GM13976 (cell line): Measurements from ENCODE around the gene KCNJ6.

Experiments used
- DNase-seq: peaks from one replicate; pipeline ENCODE4 v3.0.0; 2012; ENCODE audit warnings: low spot score
- CTCF ChIP-seq: IDR thresholded peaks from 2 replicates; pipeline ENCODE4 v1.5.1; 2012; ENCODE audit warnings: borderline replicate concordance, mild to moderate bottlenecking; ENCODE audit not compliant: insufficient read depth; ENCODE audit errors: extremely low read depth, missing control alignments, control extremely low read depth
- in situ Hi-C: fragments of 300-500 bp; cut with MboI; formaldehyde crosslinking; loops from one replicate; pipeline ENCODE4 v1.12.0; 2022; ENCODE audit warnings: low sequenced_read_pairs, mixed read lengths, inconsistent platforms; ENCODE audit not compliant: unreplicated experiment

KCNJ6 gene

DNA sequence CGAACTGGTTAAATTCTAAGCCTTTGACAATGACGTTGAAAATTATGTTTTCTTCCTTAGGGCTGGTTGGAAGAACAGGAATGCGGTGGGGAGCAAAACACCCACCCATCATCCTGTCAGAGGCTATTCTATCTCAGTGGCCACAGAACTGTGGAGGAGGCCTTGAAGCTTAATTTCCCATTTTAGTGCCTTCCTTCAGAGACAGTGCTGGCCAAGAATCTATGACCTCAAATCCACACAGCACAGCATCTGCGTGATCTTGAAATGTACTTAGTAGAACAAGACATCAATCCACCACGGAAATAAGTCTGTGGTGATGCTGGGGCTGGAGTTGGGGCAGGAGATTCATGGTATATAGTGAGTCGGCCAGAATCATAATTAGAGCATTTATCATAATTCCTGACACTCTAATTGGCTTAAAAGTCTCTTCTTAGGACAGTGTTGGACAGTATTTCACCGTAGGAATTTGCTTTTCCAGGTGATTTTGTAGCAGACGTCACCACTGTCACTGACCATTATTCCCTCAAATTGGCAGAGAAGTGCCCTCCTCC is 113.1 kb downstream of the KCNJ6 start:
- in situ Hi-C loops = no loop called here
- no peak for TF ChIP-seq CTCF
- DNase-seq = no peak

DNA sequence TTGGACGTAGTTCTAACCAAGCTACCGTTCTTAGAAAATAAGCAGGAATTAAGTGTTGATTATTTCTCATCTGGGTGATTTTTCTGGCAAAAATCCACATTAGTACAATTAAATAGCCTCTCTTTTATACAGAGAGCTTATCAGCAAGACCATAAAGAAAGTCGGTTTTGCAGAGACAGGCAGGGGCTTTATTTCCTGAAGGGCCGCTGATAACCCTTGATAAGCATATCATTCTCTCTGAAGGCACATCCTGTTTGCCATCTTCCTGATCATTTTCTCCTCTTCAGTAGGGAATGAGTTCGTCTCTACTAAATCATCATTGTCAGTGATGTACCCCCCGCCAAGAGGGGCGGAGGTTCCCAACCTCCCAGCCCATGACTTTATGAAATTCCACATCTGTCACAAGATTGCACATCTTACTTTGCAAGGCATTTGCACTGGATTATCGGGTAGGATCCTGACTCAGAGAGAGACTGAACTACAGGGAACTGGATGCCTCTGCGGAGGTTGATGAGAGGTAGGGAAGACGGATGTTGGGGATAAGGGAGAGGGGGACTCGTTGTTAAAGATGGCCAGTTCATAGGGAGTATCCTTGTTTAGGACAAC is 115.7 kb downstream of the KCNJ6 start:
- in situ Hi-C loops = no loop called here
- no peak for DNase-seq
- no peak for TF ChIP-seq CTCF

GRCh38 chr21:37800057-37800455 is 116.2 kb downstream of the KCNJ6 start:
- no peak for TF ChIP-seq CTCF
- DNase-seq = no peak
- in situ Hi-C loops = no loop called here

DNA sequence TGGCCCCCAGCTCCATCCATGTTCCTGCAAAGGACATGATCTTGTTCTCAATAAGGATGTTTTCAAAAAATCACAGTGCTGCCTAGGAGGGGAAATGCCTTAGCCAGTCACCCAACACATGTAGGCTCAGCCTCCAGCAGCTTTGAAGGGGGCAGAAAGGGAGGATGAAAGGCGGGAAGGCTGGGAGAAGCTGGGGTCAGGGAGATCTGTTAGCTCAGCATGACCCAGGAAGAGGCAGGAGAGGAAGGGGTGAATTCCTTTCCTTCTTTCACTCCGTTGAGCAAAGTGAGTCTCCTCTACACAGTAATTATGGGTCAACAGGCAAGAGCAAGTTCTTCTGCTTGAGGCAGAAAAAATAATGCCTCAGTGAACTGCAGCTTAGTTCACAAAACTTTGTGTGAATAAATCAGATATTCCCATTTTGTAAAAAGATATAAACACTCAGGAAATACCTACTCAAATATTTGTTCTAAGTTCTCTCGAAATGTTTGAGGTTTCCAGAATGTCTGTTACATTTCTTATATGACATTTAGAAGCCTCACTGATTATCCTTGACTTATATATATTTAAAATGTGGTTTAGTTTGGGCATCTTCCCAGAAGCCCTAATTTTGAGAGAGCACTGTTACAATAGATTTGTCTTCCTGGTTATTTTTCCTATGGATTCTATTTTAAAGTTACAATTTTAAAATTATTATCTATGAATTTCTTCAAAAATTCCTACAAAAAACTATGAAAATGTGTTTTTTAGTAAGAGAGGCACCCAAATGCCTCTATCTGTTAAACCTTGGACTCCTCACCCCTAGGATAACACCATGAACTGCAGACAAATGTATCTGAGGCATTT is 116.8 kb downstream of the KCNJ6 start:
- in situ Hi-C loops = no loop called here
- TF ChIP-seq CTCF = no peak
- no peak for DNase-seq

DNA sequence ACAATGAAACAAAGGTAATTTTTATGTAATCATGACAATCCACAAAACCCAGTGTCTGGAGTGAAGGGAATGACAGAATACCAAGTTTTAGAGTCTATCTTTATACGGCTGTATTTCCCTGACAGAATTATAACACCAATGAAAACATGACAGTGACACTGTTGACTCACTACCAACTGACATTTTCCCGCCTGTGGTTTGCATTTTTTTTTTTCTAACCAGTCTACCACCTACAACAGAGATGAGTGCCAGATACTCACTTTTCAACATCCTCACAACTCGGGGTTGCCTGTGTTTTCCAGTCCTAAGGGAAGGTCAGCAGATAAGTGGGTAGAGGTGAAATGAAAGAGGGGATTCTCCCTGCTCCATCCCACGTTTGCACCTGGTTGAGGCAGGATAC is 118.9 kb downstream of the KCNJ6 start:
- DNase-seq = no peak
- TF ChIP-seq CTCF = no peak
- in situ Hi-C loops = no loop called here

GRCh38 chr21:37796011-37796410 is 120.2 kb downstream of the KCNJ6 start:
- TF ChIP-seq CTCF = no peak
- DNase-seq = no peak
- in situ Hi-C loops = no loop called here
